Measurements from ENCODE around the gene SIRPB2. TPM values are rescaled to one million over a fixed set of nuclear protein-coding genes. Genes with fewer than 3 reads are reported as not detected.

The SIRPB2 gene
- polyA plus RNA-seq, 1 donor from 2014 or later = not detected

DNA sequence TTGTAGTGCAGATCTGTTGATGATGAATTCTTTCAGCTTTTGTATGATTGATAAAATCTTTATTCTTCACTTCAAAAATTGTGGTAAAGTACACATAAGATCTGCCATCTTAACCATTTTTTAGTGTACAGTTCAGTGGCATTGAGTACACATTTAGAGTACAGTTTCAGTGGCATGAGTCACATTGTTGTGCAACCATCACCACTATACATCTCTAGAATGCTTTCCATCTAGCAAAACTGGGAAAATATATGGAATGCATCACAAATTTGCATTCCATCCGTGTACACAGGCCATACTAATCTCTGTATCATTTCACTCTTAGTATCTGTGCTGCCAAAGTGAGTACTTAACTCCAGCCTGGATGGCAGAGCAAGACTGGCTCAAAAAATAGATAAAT lies 37.6 kb upstream of the SIRPB2 start:
- no peak for TF ChIP-seq POLR2AphosphoS5 (IDR thresholded peaks at IDR 0.05)
- TF ChIP-seq TAF1 (IDR thresholded peaks at IDR 0.05; ENCODE audit: low read depth) = no peak
- TF ChIP-seq MXI1 (conservative IDR thresholded peaks at IDR 0.05; ENCODE audit: poor library complexity, severe bottlenecking) = no peak
- no peak for TF ChIP-seq EZH2 (IDR thresholded peaks at IDR 0.05; ENCODE audit: borderline replicate concordance, insufficient read depth, low read length, poor library complexity, severe bottlenecking)
- no peak for TF ChIP-seq EP300 (conservative IDR thresholded peaks at IDR 0.05; ENCODE audit: poor library complexity, severe bottlenecking)
- TF ChIP-seq, protein P1, sequence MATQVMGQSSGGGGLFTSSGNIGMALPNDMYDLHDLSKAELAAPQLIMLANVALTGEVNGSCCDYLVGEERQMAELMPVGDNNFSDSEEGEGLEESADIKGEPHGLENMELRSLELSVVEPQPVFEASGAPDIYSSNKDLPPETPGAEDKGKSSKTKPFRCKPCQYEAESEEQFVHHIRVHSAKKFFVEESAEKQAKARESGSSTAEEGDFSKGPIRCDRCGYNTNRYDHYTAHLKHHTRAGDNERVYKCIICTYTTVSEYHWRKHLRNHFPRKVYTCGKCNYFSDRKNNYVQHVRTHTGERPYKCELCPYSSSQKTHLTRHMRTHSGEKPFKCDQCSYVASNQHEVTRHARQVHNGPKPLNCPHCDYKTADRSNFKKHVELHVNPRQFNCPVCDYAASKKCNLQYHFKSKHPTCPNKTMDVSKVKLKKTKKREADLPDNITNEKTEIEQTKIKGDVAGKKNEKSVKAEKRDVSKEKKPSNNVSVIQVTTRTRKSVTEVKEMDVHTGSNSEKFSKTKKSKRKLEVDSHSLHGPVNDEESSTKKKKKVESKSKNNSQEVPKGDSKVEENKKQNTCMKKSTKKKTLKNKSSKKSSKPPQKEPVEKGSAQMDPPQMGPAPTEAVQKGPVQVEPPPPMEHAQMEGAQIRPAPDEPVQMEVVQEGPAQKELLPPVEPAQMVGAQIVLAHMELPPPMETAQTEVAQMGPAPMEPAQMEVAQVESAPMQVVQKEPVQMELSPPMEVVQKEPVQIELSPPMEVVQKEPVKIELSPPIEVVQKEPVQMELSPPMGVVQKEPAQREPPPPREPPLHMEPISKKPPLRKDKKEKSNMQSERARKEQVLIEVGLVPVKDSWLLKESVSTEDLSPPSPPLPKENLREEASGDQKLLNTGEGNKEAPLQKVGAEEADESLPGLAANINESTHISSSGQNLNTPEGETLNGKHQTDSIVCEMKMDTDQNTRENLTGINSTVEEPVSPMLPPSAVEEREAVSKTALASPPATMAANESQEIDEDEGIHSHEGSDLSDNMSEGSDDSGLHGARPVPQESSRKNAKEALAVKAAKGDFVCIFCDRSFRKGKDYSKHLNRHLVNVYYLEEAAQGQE (IDR thresholded peaks at IDR 0.05; ENCODE audit: borderline replicate concordance) = no peak
- no peak for TF ChIP-seq SMC3 (conservative IDR thresholded peaks at IDR 0.05; ENCODE audit: poor library complexity)
- TF ChIP-seq RAD21 (conservative IDR thresholded peaks at IDR 0.05) = no peak
- TF ChIP-seq, protein P2, sequence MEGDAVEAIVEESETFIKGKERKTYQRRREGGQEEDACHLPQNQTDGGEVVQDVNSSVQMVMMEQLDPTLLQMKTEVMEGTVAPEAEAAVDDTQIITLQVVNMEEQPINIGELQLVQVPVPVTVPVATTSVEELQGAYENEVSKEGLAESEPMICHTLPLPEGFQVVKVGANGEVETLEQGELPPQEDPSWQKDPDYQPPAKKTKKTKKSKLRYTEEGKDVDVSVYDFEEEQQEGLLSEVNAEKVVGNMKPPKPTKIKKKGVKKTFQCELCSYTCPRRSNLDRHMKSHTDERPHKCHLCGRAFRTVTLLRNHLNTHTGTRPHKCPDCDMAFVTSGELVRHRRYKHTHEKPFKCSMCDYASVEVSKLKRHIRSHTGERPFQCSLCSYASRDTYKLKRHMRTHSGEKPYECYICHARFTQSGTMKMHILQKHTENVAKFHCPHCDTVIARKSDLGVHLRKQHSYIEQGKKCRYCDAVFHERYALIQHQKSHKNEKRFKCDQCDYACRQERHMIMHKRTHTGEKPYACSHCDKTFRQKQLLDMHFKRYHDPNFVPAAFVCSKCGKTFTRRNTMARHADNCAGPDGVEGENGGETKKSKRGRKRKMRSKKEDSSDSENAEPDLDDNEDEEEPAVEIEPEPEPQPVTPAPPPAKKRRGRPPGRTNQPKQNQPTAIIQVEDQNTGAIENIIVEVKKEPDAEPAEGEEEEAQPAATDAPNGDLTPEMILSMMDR (IDR thresholded peaks at IDR 0.05; ENCODE audit: poor library complexity, severe bottlenecking) = no peak
- no peaks in the 10 kb centered on the region for H3K79me2 ChIP-seq (replicated peaks; ENCODE audit: insufficient read depth, low read length)
- no peaks in the 10 kb centered on the region for H3K9me3 ChIP-seq (ENCODE audit: low read length)
- no peaks in the 10 kb centered on the region for H3K9me2 ChIP-seq (ENCODE audit: insufficient read depth, low read length)
- H4K20me1 ChIP-seq (ENCODE audit: insufficient read depth) = no peaks in the 10 kb centered on the region
- H3K4me3 ChIP-seq (ENCODE audit: low read length) = no peak overlapping the region
- H3K27ac ChIP-seq (ENCODE audit: low read length) = no peak overlapping the region
- no peaks in the 10 kb centered on the region for H3K27me3 ChIP-seq (ENCODE audit: insufficient read depth, low read depth, low read length)
- H3K9ac ChIP-seq (ENCODE audit: low read length) = no peak overlapping the region
- H3K36me3 ChIP-seq (ENCODE audit: insufficient read depth, low read length) = no peaks in the 10 kb centered on the region
- no peaks in the 10 kb centered on the region for H3F3A ChIP-seq (ENCODE audit: insufficient read depth, low read length, poor library complexity, severe bottlenecking)
- no peak overlapping the region for H2AFZ ChIP-seq (ENCODE audit: low read depth, low read length)
- no peak overlapping the region for H3K4me2 ChIP-seq (ENCODE audit: low read length)

DNA sequence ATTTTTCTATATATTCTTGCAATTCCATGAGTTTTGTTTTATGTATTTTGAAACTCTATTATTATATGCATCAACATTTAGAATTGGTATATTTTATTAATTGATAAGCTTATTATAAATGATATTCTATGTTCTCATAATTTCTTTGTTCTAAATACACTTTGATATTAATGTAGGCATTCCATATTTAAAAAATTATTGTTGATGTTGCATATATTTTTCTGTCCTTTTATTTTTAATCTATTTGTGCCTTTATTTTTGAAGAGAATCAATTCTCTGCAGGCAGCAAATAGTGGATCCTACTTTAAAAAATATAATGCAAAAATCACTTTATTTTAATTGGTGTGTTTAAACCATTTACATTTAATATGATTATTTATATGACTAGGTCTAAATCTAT lies 36.7 kb upstream of the SIRPB2 start:
- Histone ChIP-seq H3K9me3 (ENCODE audit: low read length) (no peaks in the 10 kb centered on the region), H3K9me2 (ENCODE audit: insufficient read depth, low read length) (no peaks in the 10 kb centered on the region), H3K27ac (ENCODE audit: low read length) (no peak overlapping the region), H3F3A (ENCODE audit: insufficient read depth, low read length, poor library complexity, severe bottlenecking) (no peaks in the 10 kb centered on the region), H3K4me2 (ENCODE audit: low read length) (no peak overlapping the region), H3K79me2 (replicated peaks; ENCODE audit: insufficient read depth, low read length) (no peaks in the 10 kb centered on the region), H2AFZ (ENCODE audit: low read depth, low read length) (no peak overlapping the region), H3K4me3 (ENCODE audit: low read length) (no peak overlapping the region), H3K9ac (ENCODE audit: low read length) (no peak overlapping the region), H3K36me3 (ENCODE audit: insufficient read depth, low read length) (no peaks in the 10 kb centered on the region), H4K20me1 (ENCODE audit: insufficient read depth) (no peaks in the 10 kb centered on the region), H3K27me3 (ENCODE audit: insufficient read depth, low read depth, low read length) (no peaks in the 10 kb centered on the region)
- TF ChIP-seq EZH2 (IDR thresholded peaks at IDR 0.05; ENCODE audit: borderline replicate concordance, insufficient read depth, low read length, poor library complexity, severe bottlenecking) (no peak), RAD21 (conservative IDR thresholded peaks at IDR 0.05) (no peak), EP300 (conservative IDR thresholded peaks at IDR 0.05; ENCODE audit: poor library complexity, severe bottlenecking) (no peak), MXI1 (conservative IDR thresholded peaks at IDR 0.05; ENCODE audit: poor library complexity, severe bottlenecking) (no peak), TAF1 (IDR thresholded peaks at IDR 0.05; ENCODE audit: low read depth) (no peak), SMC3 (conservative IDR thresholded peaks at IDR 0.05; ENCODE audit: poor library complexity) (no peak), POLR2AphosphoS5 (IDR thresholded peaks at IDR 0.05) (no peak)
- TF ChIP-seq, protein P1 (IDR thresholded peaks at IDR 0.05; ENCODE audit: borderline replicate concordance) = no peak
- TF ChIP-seq, protein P2 (IDR thresholded peaks at IDR 0.05; ENCODE audit: poor library complexity, severe bottlenecking) = no peak
